ENCODE data around the gene SMCO4. TPM values are rescaled to one million over a fixed set of nuclear protein-coding genes. Genes with fewer than 3 reads are reported as not detected.

Gene SMCO4
- total RNA-seq, 3 donors from 2014 or later (not counting 1 experiment from before 2014, with no cell fraction given), result 2.7 to 4.6 (median 3.6) TPM

DNA sequence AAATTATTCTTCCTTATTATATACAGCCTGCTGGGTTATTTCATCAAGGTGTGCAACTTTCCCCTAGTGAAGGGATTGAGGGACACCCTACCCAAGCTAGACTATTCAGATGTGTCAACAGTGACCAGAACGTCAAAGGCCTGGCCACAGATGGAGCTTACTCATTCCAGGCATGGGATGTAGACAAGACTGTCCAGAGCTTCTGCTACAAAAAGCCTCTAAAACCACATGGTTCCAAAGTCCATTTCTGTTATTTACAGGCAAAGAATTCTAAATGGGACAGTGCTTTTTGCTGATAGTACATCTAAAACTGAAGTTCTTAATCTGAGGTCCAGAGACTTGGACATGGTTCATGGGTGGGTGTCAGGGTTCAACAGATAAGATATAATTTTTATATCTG is 9.7 kb upstream of the SMCO4 start:
- Mint-ChIP-seq H3K9me3 (no peaks in the 10 kb centered on the region), H3K4me3 (no peak overlapping the region), H3K27ac (no peak overlapping the region), H3K27me3 (ENCODE audit: low read depth in 2 of 2) (peaks cover 24 to 47% of the 10 kb centered on the region in 2 donors), H3K36me3 (no peaks in the 10 kb centered on the region), H3K4me1 (no peaks in the 10 kb centered on the region)
- Histone ChIP-seq H3K36me3 (ENCODE audit: control insufficient read depth, insufficient read depth, low read length) (no peaks in the 10 kb centered on the region), H3K27ac (ENCODE audit: low read length) (no peak overlapping the region), H3K27me3 (ENCODE audit: control insufficient read depth, insufficient read depth, low read length) (no peaks in the 10 kb centered on the region), H3K9me3 (ENCODE audit: control insufficient read depth, insufficient read depth, low read length) (no peaks in the 10 kb centered on the region), H3K4me1 (ENCODE audit: control insufficient read depth, insufficient read depth, low read length) (no peaks in the 10 kb centered on the region), H3K4me3 (ENCODE audit: low read length) (no peak overlapping the region)
- TF ChIP-seq, protein P1, sequence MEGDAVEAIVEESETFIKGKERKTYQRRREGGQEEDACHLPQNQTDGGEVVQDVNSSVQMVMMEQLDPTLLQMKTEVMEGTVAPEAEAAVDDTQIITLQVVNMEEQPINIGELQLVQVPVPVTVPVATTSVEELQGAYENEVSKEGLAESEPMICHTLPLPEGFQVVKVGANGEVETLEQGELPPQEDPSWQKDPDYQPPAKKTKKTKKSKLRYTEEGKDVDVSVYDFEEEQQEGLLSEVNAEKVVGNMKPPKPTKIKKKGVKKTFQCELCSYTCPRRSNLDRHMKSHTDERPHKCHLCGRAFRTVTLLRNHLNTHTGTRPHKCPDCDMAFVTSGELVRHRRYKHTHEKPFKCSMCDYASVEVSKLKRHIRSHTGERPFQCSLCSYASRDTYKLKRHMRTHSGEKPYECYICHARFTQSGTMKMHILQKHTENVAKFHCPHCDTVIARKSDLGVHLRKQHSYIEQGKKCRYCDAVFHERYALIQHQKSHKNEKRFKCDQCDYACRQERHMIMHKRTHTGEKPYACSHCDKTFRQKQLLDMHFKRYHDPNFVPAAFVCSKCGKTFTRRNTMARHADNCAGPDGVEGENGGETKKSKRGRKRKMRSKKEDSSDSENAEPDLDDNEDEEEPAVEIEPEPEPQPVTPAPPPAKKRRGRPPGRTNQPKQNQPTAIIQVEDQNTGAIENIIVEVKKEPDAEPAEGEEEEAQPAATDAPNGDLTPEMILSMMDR (IDR thresholded peaks at IDR 0.05), result no peak
- intact Hi-C loops (cut with micrococcal nuclease), result no loop called here
- DNase-seq, result no peak
- 72% methylated on average over 1 of the region's 1 CpG for WGBS (ENCODE audit: insufficient coverage)
- no peak for ATAC-seq

DNA sequence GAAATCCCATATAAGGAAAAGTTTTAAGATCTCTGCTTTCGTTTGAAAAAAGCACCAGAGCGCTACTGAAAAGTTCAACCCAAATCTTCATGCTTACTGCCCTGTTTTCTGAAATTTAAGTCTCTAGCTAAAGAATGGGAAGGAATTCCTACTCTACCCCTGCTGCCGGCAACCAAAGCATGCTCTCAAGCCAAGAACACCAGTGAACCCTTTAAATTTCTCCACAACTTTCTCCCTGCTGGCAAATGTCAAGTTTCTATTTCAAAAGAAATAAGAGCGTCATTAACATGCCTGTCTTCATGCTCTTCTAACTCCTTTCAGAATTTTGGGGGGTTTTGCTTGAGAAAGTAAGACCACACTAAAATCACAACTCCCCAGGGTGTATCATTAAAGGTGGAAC is 6.8 kb upstream of the SMCO4 start:
- Histone ChIP-seq H3K4me1 (ENCODE audit: control insufficient read depth, insufficient read depth, low read length) (no peaks in the 10 kb centered on the region), H3K4me3 (ENCODE audit: low read length) (no peak overlapping the region), H3K9me3 (ENCODE audit: control insufficient read depth, insufficient read depth, low read length) (no peaks in the 10 kb centered on the region), H3K36me3 (ENCODE audit: control insufficient read depth, insufficient read depth, low read length) (no peaks in the 10 kb centered on the region), H3K27ac (ENCODE audit: low read length) (no peak overlapping the region), H3K27me3 (ENCODE audit: control insufficient read depth, insufficient read depth, low read length) (no peaks in the 10 kb centered on the region)
- H3K36me3 Mint-ChIP-seq, result no peaks in the 10 kb centered on the region
- H3K9me3 Mint-ChIP-seq, result no peaks in the 10 kb centered on the region
- no peak for DNase-seq
- WGBS (ENCODE audit: insufficient coverage), result 95% methylated on average over 4 of the region's 4 CpGs
- peaks cover 13 to 33% of the 10 kb centered on the region in 2 donors for H3K27me3 Mint-ChIP-seq (ENCODE audit: low read depth in 2 of 2)
- H3K4me3 Mint-ChIP-seq, result no peak overlapping the region
- intact Hi-C loops (cut with micrococcal nuclease), result no loop called here
- ATAC-seq, result no peak
- TF ChIP-seq, protein P1 (IDR thresholded peaks at IDR 0.05), result no peak
- no peaks in the 10 kb centered on the region for H3K4me1 Mint-ChIP-seq
- no peak overlapping the region for H3K27ac Mint-ChIP-seq

DNA sequence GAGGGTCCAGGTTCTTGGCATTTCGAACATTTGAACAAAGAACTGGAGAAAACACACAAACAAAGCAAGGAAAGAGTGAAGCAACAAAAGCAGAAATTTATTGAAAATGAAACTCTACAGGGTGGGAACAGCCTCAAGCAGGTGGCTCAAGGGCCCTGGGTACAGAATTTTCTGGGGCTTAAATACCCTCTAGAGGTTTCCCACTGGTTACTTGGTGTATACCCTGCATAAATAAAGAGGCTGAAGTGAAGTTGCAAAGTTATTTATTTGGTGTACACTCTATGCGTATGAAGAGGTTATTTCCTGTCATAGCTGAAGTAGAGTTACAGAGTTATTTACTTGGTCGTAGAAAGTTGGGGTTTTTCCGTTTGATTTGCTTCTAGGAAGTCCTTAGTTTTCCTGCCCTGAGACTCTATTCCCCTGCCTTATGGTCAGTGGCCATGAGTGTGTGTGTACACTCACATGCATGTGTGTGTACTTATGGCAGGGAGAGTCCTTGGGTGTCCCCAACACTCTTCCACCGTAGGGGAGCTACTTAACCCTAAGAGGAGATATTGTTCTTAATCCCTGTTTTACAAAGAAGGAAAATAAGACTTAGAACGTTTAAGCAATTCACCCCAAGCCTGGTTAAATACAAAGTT is 5.6 kb upstream of the SMCO4 start:
- Histone ChIP-seq H3K27me3 (ENCODE audit: control insufficient read depth, insufficient read depth, low read length) (no peaks in the 10 kb centered on the region), H3K27ac (ENCODE audit: low read length) (no peak overlapping the region), H3K36me3 (ENCODE audit: control insufficient read depth, insufficient read depth, low read length) (no peaks in the 10 kb centered on the region), H3K4me1 (ENCODE audit: control insufficient read depth, insufficient read depth, low read length) (peaks cover 2% of the 10 kb centered on the region), H3K9me3 (ENCODE audit: control insufficient read depth, insufficient read depth, low read length) (no peaks in the 10 kb centered on the region), H3K4me3 (ENCODE audit: low read length) (no peak overlapping the region)
- ATAC-seq (no peak), DNase-seq (no peak)
- 74% methylated on average over 4 of the region's 6 CpGs for WGBS (ENCODE audit: insufficient coverage)
- Mint-ChIP-seq H3K36me3 (no peaks in the 10 kb centered on the region), H3K4me3 (no peak overlapping the region), H3K9me3 (no peaks in the 10 kb centered on the region), H3K27ac (no peak overlapping the region), H3K4me1 (peaks cover under 1 to 3% of the 10 kb centered on the region in 2 donors), H3K27me3 (ENCODE audit: low read depth in 2 of 2) (peaks cover 10 to 30% of the 10 kb centered on the region in 2 donors)
- TF ChIP-seq, protein P1 (IDR thresholded peaks at IDR 0.05), result no peak
- intact Hi-C loops (cut with micrococcal nuclease), result no loop called here

DNA sequence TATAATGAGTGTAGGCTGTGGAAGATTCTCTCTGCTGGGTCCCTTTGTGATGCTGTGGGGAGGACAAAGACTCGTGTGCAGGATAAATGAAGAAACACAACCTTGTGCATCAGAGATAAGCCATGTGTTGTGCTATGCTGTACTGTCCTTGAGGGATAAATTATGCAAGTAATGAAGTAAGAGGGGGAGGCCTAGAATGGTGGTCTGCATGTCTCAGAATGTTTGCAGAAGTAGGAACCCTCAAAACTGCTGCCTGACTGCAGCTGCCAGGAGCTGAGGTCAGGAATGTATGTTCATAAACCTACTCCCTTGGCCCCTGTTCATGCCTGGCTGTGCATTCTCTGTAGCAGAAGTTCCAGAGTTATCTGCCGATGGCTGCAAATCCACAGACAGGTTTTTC is 4.6 kb upstream of the SMCO4 start:
- Histone ChIP-seq H3K36me3 (ENCODE audit: control insufficient read depth, insufficient read depth, low read length) (no peaks in the 10 kb centered on the region), H3K4me3 (ENCODE audit: low read length) (no peak overlapping the region), H3K9me3 (ENCODE audit: control insufficient read depth, insufficient read depth, low read length) (no peaks in the 10 kb centered on the region), H3K27ac (ENCODE audit: low read length) (no peak overlapping the region), H3K4me1 (ENCODE audit: control insufficient read depth, insufficient read depth, low read length) (peaks cover 7% of the 10 kb centered on the region), H3K27me3 (ENCODE audit: control insufficient read depth, insufficient read depth, low read length) (no peaks in the 10 kb centered on the region)
- Mint-ChIP-seq H3K4me3 (no peak overlapping the region), H3K27me3 (ENCODE audit: low read depth in 2 of 2) (peaks cover 10 to 26% of the 10 kb centered on the region in 2 donors), H3K9me3 (no peaks in the 10 kb centered on the region), H3K27ac (no peak overlapping the region), H3K36me3 (no peaks in the 10 kb centered on the region), H3K4me1 (peaks cover 7 to 8% of the 10 kb centered on the region in 2 donors)
- no peak for DNase-seq
- intact Hi-C loops (cut with micrococcal nuclease), result no loop called here
- WGBS (ENCODE audit: insufficient coverage), result 77% methylated on average over 2 of the region's 2 CpGs
- no peak for ATAC-seq
- TF ChIP-seq, protein P1 (IDR thresholded peaks at IDR 0.05), result no peak
